ENCODE data around the gene ZSCAN22. TPM values are rescaled to one million over a fixed set of nuclear protein-coding genes. Genes with fewer than 3 reads are reported as not detected.
A peak's percentile ranks its signal among the peaks of the same experiment; 100 is the strongest.

ZSCAN22 gene
- total and polyA plus RNA-seq, 2 of the 13 experiments (the other 11 are each of a cell fraction or from before 2014, with no cell fraction given): 2.5 to 3.5 TPM

DNA sequence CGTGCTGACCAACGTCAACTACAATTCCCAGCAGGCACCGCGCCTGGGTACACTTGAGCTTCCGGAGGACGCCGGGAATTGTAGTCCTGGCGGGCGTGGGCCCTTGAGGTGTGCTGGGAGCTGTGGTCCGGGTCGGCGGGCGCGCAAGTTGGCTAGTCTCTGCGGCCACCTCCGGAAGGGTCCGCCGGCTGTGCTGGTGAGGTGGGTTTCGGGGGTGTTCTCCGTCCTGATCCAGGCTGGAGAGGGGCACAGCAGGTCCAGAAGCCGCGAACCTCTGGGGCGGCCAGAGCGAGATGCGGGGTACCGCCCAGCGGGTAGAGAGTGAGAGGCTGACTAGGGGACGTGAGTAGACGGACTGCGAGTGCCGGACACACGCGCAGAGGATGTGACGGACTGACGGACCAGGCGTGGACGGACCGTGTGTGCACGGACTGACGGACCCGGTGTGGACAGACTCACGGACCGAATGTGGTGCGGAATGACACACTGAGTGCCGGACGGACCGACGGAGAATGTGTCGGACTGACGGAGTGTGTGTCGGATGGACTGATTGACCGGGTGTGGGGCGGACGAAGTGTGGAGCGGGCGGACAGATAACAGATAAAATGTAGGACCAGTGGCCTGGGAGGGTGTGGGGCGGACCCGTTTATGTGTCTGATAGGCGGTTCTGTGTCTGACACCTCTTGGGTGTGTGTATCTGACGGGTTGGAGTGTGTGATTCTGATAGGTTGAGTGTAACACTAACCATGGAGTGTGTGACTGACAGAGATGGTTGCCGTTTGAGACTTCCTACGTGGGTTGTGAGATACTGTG, at the start of gene ZSCAN22 (continued):
- TF ChIP-seq, protein P1, sequence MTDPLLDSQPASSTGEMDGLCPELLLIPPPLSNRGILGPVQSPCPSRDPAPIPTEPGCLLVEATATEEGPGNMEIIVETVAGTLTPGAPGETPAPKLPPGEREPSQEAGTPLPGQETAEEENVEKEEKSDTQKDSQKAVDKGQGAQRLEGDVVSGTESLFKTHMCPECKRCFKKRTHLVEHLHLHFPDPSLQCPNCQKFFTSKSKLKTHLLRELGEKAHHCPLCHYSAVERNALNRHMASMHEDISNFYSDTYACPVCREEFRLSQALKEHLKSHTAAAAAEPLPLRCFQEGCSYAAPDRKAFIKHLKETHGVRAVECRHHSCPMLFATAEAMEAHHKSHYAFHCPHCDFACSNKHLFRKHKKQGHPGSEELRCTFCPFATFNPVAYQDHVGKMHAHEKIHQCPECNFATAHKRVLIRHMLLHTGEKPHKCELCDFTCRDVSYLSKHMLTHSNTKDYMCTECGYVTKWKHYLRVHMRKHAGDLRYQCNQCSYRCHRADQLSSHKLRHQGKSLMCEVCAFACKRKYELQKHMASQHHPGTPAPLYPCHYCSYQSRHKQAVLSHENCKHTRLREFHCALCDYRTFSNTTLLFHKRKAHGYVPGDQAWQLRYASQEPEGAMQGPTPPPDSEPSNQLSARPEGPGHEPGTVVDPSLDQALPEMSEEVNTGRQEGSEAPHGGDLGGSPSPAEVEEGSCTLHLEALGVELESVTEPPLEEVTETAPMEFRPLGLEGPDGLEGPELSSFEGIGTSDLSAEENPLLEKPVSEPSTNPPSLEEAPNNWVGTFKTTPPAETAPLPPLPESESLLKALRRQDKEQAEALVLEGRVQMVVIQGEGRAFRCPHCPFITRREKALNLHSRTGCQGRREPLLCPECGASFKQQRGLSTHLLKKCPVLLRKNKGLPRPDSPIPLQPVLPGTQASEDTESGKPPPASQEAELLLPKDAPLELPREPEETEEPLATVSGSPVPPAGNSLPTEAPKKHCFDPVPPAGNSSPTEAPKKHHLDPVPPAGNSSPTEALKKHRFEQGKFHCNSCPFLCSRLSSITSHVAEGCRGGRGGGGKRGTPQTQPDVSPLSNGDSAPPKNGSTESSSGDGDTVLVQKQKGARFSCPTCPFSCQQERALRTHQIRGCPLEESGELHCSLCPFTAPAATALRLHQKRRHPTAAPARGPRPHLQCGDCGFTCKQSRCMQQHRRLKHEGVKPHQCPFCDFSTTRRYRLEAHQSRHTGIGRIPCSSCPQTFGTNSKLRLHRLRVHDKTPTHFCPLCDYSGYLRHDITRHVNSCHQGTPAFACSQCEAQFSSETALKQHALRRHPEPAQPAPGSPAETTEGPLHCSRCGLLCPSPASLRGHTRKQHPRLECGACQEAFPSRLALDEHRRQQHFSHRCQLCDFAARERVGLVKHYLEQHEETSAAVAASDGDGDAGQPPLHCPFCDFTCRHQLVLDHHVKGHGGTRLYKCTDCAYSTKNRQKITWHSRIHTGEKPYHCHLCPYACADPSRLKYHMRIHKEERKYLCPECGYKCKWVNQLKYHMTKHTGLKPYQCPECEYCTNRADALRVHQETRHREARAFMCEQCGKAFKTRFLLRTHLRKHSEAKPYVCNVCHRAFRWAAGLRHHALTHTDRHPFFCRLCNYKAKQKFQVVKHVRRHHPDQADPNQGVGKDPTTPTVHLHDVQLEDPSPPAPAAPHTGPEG (CRISPR knock-in tag; IDR thresholded peaks at IDR 0.05): peak; percentile 90
- TF ChIP-seq CREM (IDR thresholded peaks at IDR 0.05) (peak; percentile 99), CREM (CRISPR knock-in tag; IDR thresholded peaks at IDR 0.05) (peak; percentile 81), ZNF256 (CRISPR knock-in tag; conservative IDR thresholded peaks at IDR 0.05) (peak; percentile 73), ZNF251 (CRISPR knock-in tag; IDR thresholded peaks at IDR 0.05) (no peak; the same call in 1 of the 2 replicates), ZMYM2 (CRISPR knock-in tag; IDR thresholded peaks at IDR 0.05) (peak; percentile 51; the same call in 1 of the 2 replicates), NKX3-1 (CRISPR knock-in tag; IDR thresholded peaks at IDR 0.05) (0 out of 2 replicates have a peak, but pooled peaks have one; percentile 65), ZIK1 (CRISPR knock-in tag; IDR thresholded peaks at IDR 0.05; ENCODE audit: borderline replicate concordance, low read depth) (0 out of 2 replicates have a peak, but pooled peaks have one; percentile 53), RFXAP (CRISPR knock-in tag; IDR thresholded peaks at IDR 0.05; ENCODE audit: borderline replicate concordance) (peak; percentile 93), MIXL1 (CRISPR knock-in tag; IDR thresholded peaks at IDR 0.05) (peak; percentile 40; the same call in 1 of the 2 replicates), GLI4 (CRISPR knock-in tag; IDR thresholded peaks at IDR 0.05; ENCODE audit: borderline replicate concordance) (no peak), TCF7 (IDR thresholded peaks at IDR 0.05; ENCODE audit: low read depth) (no peak; the same call in 1 of the 2 replicates), ZNF775 (CRISPR knock-in tag; IDR thresholded peaks at IDR 0.05; ENCODE audit: borderline replicate concordance) (no peak), JUND (CRISPR knock-in tag; IDR thresholded peaks at IDR 0.05) (peak; percentile 48; the same call in 1 of the 2 replicates), NR2C2 (CRISPR knock-in tag; IDR thresholded peaks at IDR 0.05; ENCODE audit: borderline replicate concordance) (peak; percentile 94), KDM5A (IDR thresholded peaks at IDR 0.05; ENCODE audit: borderline replicate concordance, low read length) (peak; percentile 98), ZC3H4 (CRISPR knock-in tag; IDR thresholded peaks at IDR 0.05; ENCODE audit: borderline replicate concordance) (peak; percentile 32; the same call in 1 of the 2 replicates), ZNF333 (CRISPR knock-in tag; IDR thresholded peaks at IDR 0.05; ENCODE audit: borderline replicate concordance) (peak; percentile 79; the same call in 1 of the 2 replicates), ZNF563 (CRISPR knock-in tag; IDR thresholded peaks at IDR 0.05) (no peak; the same call in 1 of the 2 replicates), RAD21 (CRISPR knock-in tag; IDR thresholded peaks at IDR 0.05) (peak; percentile 54; the same call in 1 of the 2 replicates)
- TF ChIP-seq, protein P2, sequence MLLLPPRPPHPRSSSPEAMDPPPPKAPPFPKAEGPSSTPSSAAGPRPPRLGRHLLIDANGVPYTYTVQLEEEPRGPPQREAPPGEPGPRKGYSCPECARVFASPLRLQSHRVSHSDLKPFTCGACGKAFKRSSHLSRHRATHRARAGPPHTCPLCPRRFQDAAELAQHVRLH (CRISPR knock-in tag; IDR thresholded peaks at IDR 0.05; ENCODE audit: borderline replicate concordance, low read depth): peak; percentile 67; the same call in 1 of the 2 replicates
- TF ChIP-seq, protein P3, sequence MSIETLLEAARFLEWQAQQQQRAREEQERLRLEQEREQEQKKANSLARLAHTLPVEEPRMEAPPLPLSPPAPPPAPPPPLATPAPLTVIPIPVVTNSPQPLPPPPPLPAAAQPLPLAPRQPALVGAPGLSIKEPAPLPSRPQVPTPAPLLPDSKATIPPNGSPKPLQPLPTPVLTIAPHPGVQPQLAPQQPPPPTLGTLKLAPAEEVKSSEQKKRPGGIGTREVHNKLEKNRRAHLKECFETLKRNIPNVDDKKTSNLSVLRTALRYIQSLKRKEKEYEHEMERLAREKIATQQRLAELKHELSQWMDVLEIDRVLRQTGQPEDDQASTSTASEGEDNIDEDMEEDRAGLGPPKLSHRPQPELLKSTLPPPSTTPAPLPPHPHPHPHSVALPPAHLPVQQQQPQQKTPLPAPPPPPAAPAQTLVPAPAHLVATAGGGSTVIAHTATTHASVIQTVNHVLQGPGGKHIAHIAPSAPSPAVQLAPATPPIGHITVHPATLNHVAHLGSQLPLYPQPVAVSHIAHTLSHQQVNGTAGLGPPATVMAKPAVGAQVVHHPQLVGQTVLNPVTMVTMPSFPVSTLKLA (IDR thresholded peaks at IDR 0.05): peak; percentile 3; the same call in 1 of the 2 replicates
